CD4-positive, alpha-beta memory T cell (primary cell): ENCODE data around the gene MAD1L1. TPM values are rescaled to one million over a fixed set of nuclear protein-coding genes. Genes with fewer than 3 reads are reported as not detected.

Source experiments
- CTCF ChIA-PET: fragments of 350-600 bp; sonication (Branson Sonifier 250); formaldehyde crosslinking; loops from one replicate; lab custom pipeline; 2021; ENCODE audit warnings: inconsistent platforms; ENCODE audit not compliant: partially characterized antibody; lab: Charles Lee
- POLR2A ChIA-PET: fragments of 350-600 bp; sonication (Branson Sonifier 250); formaldehyde crosslinking; loops from one replicate; lab custom pipeline; 2021; ENCODE audit not compliant: partially characterized antibody; lab: Charles Lee
- DNase-seq, 5 donors: peaks; one replicate each; pipeline versions ENCODE4 v3.0.0 to v3.0.0-alpha.2; 2020 to 2022; ENCODE audit warnings: mixed read lengths in 1 of 5
- H3K27ac ChIP-seq: one replicate; pipeline ENCODE4 v1.7.0; 2013; ENCODE audit warnings: low read depth, low read length
- H3K27me3 ChIP-seq: 2 replicates; pipeline ENCODE4 v1.7.0; 2013; ENCODE audit warnings: mild to moderate bottlenecking, low read length, moderate library complexity; ENCODE audit not compliant: insufficient read depth
- H3K36me3 ChIP-seq: 2 replicates; pipeline ENCODE4 v1.7.0; 2013; ENCODE audit warnings: mild to moderate bottlenecking, low read length, moderate library complexity; ENCODE audit not compliant: insufficient read depth
- H3K4me1 ChIP-seq: 2 replicates; pipeline ENCODE4 v1.7.0; 2013; ENCODE audit warnings: mild to moderate bottlenecking, low read length, moderate library complexity; ENCODE audit not compliant: insufficient read depth
- H3K4me3 ChIP-seq, 2 donors: one replicate each; pipeline ENCODE4 v1.7.0; 2013; ENCODE audit warnings: low read length in 2 of 2, mild to moderate bottlenecking in 1 of 2
- H3K9me3 ChIP-seq, 2 donors: one replicate each; pipeline ENCODE4 v1.7.0; 2013; ENCODE audit warnings: low read length in 2 of 2, control low read depth in 1 of 2; ENCODE audit not compliant: control insufficient read depth in 1 of 2
- H3K27ac Mint-ChIP-seq, 7 donors: one replicate each; pipeline ENCODE4 v1.8.0; 2020 to 2021; ENCODE audit warnings: mixed read lengths in 7 of 7, mild to moderate bottlenecking in 6 of 7, inconsistent platforms in 3 of 7, moderate library complexity in 3 of 7
- H3K27me3 Mint-ChIP-seq, 2 donors: one replicate each; pipeline ENCODE4 v1.8.0; 2020 to 2021; ENCODE audit warnings: mixed read lengths in 2 of 2
- H3K36me3 Mint-ChIP-seq, 2 donors: one replicate each; pipeline ENCODE4 v1.8.0; 2020 to 2021; ENCODE audit warnings: mixed read lengths in 2 of 2, inconsistent platforms in 1 of 2, mild to moderate bottlenecking in 1 of 2
- H3K4me1 Mint-ChIP-seq, 4 donors: one replicate each; pipeline ENCODE4 v1.8.0; 2020 to 2021; ENCODE audit warnings: mixed read lengths in 4 of 4, mild to moderate bottlenecking in 1 of 4
- H3K4me3 Mint-ChIP-seq, 8 donors: one replicate each; pipeline ENCODE4 v1.8.0; 2020 to 2021; ENCODE audit warnings: mixed read lengths in 8 of 8, mild to moderate bottlenecking in 7 of 8, moderate library complexity in 6 of 8, inconsistent platforms in 3 of 8
- H3K9me3 Mint-ChIP-seq, 8 donors: one replicate each; pipeline ENCODE4 v1.8.0; 2020 to 2021; ENCODE audit warnings: mixed read lengths in 8 of 8, mild to moderate bottlenecking in 5 of 8, inconsistent platforms in 3 of 8, moderate library complexity in 1 of 8
- intact Hi-C: fragments of 100-400 bp; cut with micrococcal nuclease; formaldehyde crosslinking; loops from one replicate; pipeline ENCODE4 v1.15.1; 2023
- polyA plus RNA-seq, 2 donors: library from polyadenylated mRNA; unstranded; fragments of 300-500 nt; fragmentation: Illumina TruSeq; gene quantifications; one replicate each; pipeline ENCODE4 v1.2.3, GENCODE V29; 2021
- total RNA-seq, 2 experiments: library from RNA; stranded (reverse); gene quantifications; one replicate each; pipeline ENCODE4 v1.2.3, GENCODE V29; 2021

MAD1L1 gene
- total and polyA plus RNA-seq, 4 experiments from 2014 or later, result 89.9 to 132 (median 110) TPM

DNA sequence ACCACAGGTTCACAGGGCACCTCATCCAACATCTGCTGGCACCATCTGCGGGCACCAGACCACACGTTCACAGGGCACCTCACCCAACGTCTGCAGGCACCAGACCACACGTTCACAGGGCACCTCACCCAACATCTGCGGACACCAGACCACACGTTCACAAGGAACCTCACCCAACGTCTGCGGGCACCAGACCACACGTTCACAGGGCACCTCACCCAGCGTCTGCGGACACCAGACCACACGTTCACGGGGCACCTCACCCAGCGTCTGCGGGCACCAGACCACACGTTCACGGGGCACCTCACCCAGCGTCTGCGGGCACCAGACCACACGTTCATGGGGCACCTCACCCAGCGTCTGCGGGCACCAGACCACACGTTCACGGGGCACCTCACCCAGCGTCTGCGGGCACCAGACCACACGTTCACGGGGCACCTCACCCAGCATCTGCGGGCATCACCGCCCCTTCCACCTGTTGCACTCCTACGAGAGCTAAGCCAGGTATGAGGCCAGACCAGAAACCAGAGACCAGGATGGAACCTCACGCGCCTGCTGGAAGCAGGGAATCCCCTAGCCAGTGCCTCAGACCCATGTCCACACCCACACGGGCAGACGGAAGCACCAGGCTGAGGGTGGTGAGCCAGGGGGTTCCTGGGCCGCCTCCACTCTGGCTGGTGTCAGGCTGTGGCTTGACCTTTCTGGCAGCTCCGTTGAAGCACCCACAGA lies 182.8 kb downstream of the MAD1L1 start:
- Histone ChIP-seq H3K27me3 (no peaks in the 10 kb centered on the region), H3K36me3 (no peaks in the 10 kb centered on the region), H3K9me3 (no peaks in the 10 kb centered on the region), H3K27ac (no peak overlapping the region), H3K4me3 (no peak overlapping the region), H3K4me1 (no peaks in the 10 kb centered on the region)
- Mint-ChIP-seq H3K27me3 (no peaks in the 10 kb centered on the region), H3K9me3 (no peaks in the 10 kb centered on the region), H3K4me1 (peaks cover 0 to 8% (median 3%) of the 10 kb centered on the region in 4 donors), H3K27ac (peak overlapping the region in 1 of 7 donors; percentile 36), H3K36me3 (no peaks in the 10 kb centered on the region), H3K4me3 (no peak overlapping the region)
- ChIA-PET CTCF (no interaction called here), POLR2A (no interaction called here)
- intact Hi-C loops, result no loop called here
- no peak for DNase-seq

GRCh38 chr7:2049111-2049781 lies 183.5 kb downstream of the MAD1L1 start:
- Mint-ChIP-seq H3K27ac (peak overlapping the region in 1 of 7 donors; percentile 36), H3K4me1 (peaks cover 0 to 8% (median 2%) of the 10 kb centered on the region in 4 donors), H3K36me3 (no peaks in the 10 kb centered on the region), H3K9me3 (no peaks in the 10 kb centered on the region), H3K4me3 (no peak overlapping the region), H3K27me3 (no peaks in the 10 kb centered on the region)
- DNase-seq, result no peak
- Histone ChIP-seq H3K4me1 (no peaks in the 10 kb centered on the region), H3K27me3 (no peaks in the 10 kb centered on the region), H3K27ac (no peak overlapping the region), H3K36me3 (no peaks in the 10 kb centered on the region), H3K4me3 (no peak overlapping the region), H3K9me3 (no peaks in the 10 kb centered on the region)
- ChIA-PET POLR2A (no interaction called here), CTCF (no interaction called here)
- intact Hi-C loops, result no loop called here

DNA sequence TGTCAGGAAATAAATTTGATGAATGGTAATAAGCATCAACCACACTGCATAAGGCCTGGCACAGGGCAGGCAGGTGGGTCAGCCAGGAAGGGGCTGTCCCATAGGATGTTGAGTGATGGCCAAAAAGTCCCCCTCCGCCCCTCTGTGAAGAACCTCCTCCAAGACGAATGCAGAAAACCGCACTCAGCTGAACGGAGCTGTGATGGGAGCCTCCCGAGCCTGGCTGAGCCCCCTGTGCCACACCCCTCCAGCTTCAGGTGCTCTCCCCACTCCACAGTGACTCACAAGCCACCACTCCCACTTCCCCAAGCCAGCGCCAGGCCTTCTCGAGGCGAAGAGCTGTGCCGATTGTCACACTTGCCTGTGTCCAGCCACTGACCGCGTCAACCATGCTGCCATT lies 184.2 kb downstream of the MAD1L1 start:
- H3K4me3 Mint-ChIP-seq, result peak overlapping the region in 1 of 8 donors; percentile 45
- no peak overlapping the region for H3K4me3 ChIP-seq
- DNase-seq, result no peak
- peaks cover 0 to 8% (median 2%) of the 10 kb centered on the region in 4 donors for H3K4me1 Mint-ChIP-seq
- POLR2A ChIA-PET, result no interaction called here
- H3K27me3 ChIP-seq, result no peaks in the 10 kb centered on the region
- no peak overlapping the region for H3K27ac ChIP-seq
- no peaks in the 10 kb centered on the region for H3K36me3 ChIP-seq
- no peaks in the 10 kb centered on the region for H3K9me3 ChIP-seq
- no peaks in the 10 kb centered on the region for H3K36me3 Mint-ChIP-seq
- H3K9me3 Mint-ChIP-seq, result no peaks in the 10 kb centered on the region
- intact Hi-C loops, result no loop called here
- no peaks in the 10 kb centered on the region for H3K27me3 Mint-ChIP-seq
- H3K27ac Mint-ChIP-seq, result no peak overlapping the region
- H3K4me1 ChIP-seq, result no peaks in the 10 kb centered on the region
- CTCF ChIA-PET, result no interaction called here

DNA sequence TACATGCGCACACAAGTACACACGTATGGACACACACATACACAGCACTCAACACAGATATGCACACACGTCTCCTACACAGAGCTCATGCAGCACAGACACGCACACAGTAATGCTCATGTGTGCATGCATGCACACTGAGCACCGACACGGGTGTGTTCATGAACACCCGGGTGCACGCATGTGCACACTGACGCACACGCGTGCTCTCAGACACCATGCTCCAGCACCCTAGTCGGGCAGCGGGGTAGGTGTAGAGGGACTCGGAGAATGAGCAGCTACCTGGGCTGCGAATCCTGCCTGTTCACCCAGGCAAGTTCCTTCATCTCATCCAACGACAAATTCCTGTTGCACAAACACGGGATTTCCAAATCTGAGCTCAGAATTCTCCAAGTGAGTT lies 184.7 kb downstream of the MAD1L1 start:
- POLR2A ChIA-PET, result no interaction called here
- no peaks in the 10 kb centered on the region for H3K36me3 ChIP-seq
- Mint-ChIP-seq H3K36me3 (peaks cover 0 to 2% of the 10 kb centered on the region in 2 donors), H3K27me3 (no peaks in the 10 kb centered on the region), H3K27ac (peak overlapping the region in 2 of 7 donors; percentile 76 to 81), H3K9me3 (no peaks in the 10 kb centered on the region), H3K4me3 (no peak overlapping the region), H3K4me1 (peaks cover 0 to 8% (median 2%) of the 10 kb centered on the region in 4 donors)
- H3K27ac ChIP-seq, result no peak overlapping the region
- intact Hi-C loops, result no loop called here
- no peaks in the 10 kb centered on the region for H3K27me3 ChIP-seq
- no peaks in the 10 kb centered on the region for H3K4me1 ChIP-seq
- CTCF ChIA-PET, result no interaction called here
- DNase-seq, result no peak
- no peak overlapping the region for H3K4me3 ChIP-seq
- no peaks in the 10 kb centered on the region for H3K9me3 ChIP-seq

DNA sequence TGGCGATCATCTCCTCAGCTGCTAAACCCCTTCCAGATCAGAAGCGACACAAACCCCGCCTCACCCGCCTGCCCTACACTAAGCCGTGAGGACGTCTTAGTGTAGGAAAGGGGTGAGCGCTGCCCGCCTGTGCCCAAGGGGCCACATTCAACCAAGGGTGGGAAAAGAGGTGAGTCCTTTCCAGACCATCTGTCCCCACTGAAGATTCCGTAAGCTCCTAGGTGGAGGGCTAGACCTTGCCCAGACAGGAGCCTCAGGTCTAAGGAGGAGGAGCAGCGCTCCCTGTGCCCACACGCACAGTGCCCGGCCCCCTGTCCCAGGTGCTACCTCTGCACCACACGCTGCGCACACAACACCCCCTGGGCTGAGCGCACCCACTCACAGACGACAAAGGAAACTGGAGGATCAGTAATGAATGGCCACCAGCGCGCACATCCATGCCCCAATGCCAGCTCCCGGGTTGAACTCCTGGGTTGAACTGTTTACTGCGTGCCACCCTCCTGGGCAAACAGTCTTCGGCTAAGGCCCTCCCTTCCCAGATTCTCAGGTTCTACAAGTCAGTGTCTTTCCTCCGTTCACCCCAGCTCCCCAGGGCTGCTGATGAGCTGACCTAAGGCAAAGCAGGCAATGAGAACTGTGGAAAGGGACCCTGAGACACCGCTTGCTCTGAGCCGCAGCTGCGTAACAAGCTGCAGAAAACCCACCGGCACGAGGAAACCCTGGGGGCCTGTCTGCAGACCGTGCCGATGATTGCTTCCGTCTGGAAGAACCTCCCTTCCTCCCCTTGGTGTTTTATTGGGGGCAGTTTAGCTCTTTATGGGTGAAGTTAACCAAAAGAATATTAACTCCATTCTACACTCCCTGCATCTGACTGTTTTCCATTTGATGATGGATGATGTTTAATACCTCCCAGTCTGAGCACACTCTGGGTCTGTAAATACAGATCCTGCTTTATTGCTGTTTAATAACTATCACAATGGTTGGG lies 185.9 kb downstream of the MAD1L1 start:
- ChIA-PET POLR2A (no interaction called here), CTCF (interaction anchor here (1.1 kb wide), 1 partner anchor 9 kb away, joined by 4 read pairs; no protein-coding TSS in a partner anchor)
- H3K36me3 ChIP-seq, result no peaks in the 10 kb centered on the region
- no peaks in the 10 kb centered on the region for H3K9me3 ChIP-seq
- H3K27ac Mint-ChIP-seq, result peak overlapping the region in 2 of 7 donors; percentile 18 to 48
- DNase-seq, result no peak
- H3K27ac ChIP-seq, result no peak overlapping the region
- H3K4me3 Mint-ChIP-seq, result no peak overlapping the region
- no peak overlapping the region for H3K4me3 ChIP-seq
- H3K4me1 ChIP-seq, result no peaks in the 10 kb centered on the region
- H3K27me3 Mint-ChIP-seq, result no peaks in the 10 kb centered on the region
- H3K27me3 ChIP-seq, result no peaks in the 10 kb centered on the region
- intact Hi-C loops, result no loop called here
- no peaks in the 10 kb centered on the region for H3K9me3 Mint-ChIP-seq
- H3K36me3 Mint-ChIP-seq, result peaks cover 0 to 3% of the 10 kb centered on the region in 2 donors
- peaks cover 2 to 8% (median 5%) of the 10 kb centered on the region in 4 donors for H3K4me1 Mint-ChIP-seq

- intact Hi-C loops, result no loop called here
- CTCF ChIA-PET, result no interaction called here
- POLR2A ChIA-PET, result no interaction called here
- Mint-ChIP-seq H3K27me3 (no peaks in the 10 kb centered on the region), H3K27ac (no peak overlapping the region), H3K4me3 (no peak overlapping the region), H3K9me3 (no peaks in the 10 kb centered on the region), H3K36me3 (peaks cover 0 to 3% of the 10 kb centered on the region in 2 donors), H3K4me1 (peaks cover 2 to 11% (median 7%) of the 10 kb centered on the region in 4 donors)
- H3K36me3 ChIP-seq, result no peaks in the 10 kb centered on the region
- no peak overlapping the region for H3K4me3 ChIP-seq
- no peaks in the 10 kb centered on the region for H3K9me3 ChIP-seq
- no peak overlapping the region for H3K27ac ChIP-seq
- H3K4me1 ChIP-seq, result no peaks in the 10 kb centered on the region
- no peaks in the 10 kb centered on the region for H3K27me3 ChIP-seq
- DNase-seq, result no peak
These were observed 187.0 kb downstream of the MAD1L1 start for GRCh38 chr7:2045559-2046405.
